Muscle of arm (tissue), 12 donors: ENCODE measurements around the gene AMOTL1. TPM values are rescaled to one million over a fixed set of nuclear protein-coding genes. Genes with fewer than 3 reads are reported as not detected.
"Not testable (repeated sequence)": the region's sequence is repeated elsewhere in the genome, so short reads cannot be mapped to it uniquely, and the experiment has no call there.

Source experiments
- DNase-seq: peaks from one replicate; pipeline ENCODE4 v3.0.0-alpha.2; 2013
- polyA plus RNA-seq, 12 donors: library from polyadenylated mRNA; unstranded; fragments of 120-200 nt; gene quantifications; one replicate each; pipeline ENCODE4 v1.2.1, GENCODE V29; 2013; ENCODE audit not compliant: insufficient read length in 12 of 12

The AMOTL1 gene
- polyA plus RNA-seq, 12 donors, result 36.9 to 73.0 (median 56.7) TPM; not detected in 1

DNA sequence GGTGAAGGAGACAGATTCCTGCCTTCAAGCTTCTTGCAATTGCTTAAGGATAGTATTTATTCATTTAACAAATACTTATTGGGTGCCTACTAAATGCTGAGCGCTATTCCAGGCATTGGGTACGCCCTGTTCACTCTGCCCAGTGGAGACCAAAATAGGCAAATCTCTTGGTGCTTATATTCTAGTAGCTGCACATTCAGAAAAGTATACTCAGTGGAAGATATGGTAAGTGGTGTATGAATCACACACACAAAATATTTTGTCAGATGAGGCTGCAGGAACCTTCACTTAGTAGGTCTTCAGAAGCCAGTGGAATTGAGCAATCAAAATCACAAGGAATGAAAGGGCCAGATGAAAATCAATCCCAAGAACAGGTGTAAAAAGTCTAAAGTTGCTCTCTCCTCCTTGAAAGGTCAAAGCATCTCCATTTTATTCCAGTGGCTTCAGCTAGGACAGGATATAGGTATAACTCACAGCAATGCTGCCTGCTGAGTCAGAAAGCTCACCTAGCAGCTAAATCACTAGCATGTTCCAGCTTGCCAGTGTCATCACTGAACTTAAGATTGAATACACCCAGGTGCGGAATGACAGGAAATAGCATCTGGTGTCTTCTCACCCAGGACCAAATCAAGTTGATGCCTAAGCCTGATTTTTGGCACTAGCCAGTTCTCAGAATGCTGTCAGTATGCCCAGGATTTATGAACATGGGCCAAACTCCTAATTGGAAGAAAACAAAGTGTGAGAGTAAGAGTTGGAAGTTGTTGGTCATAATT, 83.9 kb downstream of the AMOTL1 start:
- DNase-seq, result no peak

DNA sequence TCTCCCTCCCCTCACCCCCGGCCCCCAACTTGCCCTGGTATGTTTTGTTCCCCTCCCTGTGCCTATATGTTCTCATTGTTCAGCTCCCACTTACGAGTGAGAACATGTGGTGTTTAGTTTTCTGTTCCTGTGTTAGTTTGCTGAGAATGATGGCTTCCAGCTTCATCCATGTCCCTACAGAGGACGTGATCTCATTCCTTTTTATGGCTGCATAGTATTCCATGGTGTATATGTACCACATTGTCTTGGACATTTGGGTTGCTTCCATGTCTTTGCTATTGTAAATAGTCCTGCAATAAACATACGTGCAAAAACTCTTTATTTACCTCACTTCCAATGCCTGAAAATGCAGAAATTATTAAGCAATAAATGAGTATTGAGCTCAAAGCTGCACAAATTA, 85.1 kb downstream of the AMOTL1 start:
- not testable (repeated sequence) for DNase-seq

DNA sequence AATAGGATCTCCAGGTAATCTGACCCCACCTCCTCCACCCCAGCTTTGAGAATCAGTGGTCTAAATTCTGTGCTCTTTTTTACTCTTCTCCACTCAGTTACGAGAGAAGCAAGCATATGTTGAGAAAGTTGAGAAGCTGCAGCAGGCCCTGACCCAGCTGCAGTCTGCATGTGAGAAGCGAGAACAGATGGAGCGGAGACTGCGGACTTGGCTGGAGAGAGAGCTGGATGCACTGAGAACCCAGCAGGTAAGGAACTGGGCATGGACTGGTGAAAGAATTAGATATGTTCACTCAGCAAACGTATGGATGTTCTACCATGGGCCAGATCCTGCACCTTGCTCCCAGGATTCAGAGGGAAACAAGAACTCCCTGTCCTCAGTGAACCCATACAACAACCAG, 85.7 kb downstream of the AMOTL1 start:
- no peak for DNase-seq

DNA sequence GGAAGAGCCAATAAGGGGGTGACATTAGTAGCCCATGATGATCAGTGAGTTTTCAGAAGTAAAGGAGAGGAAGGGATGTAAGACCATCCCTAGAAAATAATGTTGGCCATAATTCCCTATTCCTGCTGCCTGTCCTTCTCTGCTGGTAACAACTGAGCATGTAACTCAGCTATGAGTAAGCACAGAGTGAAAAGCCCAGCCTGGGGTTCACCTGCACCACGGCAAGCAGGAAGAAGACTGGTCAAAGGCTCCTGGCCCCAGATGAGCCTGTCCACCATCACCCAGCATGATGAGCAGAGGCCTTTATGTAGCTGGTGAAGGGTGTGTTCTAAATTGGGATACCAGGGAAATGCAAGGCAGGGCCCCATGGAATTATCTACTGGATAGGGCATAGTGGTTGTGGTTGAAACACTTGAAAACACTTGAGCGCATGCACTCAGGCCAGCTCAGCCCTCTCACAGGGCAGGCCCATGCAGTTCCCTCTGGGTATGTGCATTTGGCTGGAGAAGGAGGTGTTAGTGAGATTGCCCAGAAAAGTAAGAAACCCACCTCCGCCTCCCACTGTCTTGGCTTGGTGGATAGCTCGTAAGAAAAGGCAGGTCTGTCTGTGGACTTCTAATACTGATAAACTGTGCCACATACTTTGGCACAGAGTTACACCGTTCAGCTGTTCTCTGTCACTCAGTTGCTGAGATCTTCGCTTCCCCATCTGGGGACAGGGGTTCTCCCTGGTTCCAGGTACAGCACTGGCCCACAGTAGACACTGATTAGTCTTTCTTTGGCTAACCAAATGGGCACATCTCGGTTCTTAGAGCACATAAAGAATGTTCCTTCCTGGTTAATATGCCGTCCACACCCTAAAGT, 86.8 kb downstream of the AMOTL1 start:
- no peak for DNase-seq

DNA sequence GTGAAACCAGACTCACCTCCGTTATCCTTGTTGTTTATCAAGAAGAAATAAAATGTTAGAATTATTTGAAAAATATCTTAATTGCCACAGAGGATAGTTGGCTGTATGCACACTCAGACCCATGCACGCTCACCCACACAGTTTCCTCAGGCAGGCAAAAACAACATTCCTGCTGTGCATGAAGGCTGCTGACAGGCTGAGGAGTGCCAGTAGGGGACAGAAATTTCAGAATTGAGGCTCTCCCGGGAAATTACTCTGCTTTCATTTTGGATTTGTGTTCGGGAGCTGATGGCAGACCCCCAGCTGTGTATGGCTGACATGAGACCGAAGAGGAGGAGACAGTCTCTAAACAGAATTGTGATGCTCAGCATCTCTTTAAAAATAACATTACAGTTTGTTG, 87.5 kb downstream of the AMOTL1 start:
- DNase-seq, result no peak

DNA sequence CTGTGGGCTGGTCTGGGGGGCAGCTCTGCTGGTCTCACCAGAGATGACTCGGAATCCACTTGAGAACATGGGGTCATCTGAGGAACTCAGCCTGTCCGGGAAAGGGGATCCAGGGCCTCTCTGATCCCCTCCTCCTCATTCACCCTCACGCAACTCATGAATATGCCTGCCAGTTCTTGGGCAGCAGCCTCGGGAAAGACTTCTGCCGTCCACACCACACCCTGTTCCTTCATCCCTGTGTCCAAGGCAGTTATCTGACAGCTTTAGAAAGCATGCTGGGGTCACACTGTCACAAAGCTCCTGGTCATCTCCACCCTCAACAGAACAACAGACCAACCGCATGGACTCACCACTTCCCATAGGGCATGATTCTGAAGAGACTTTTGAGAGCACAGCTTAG, 88.3 kb downstream of the AMOTL1 start:
- DNase-seq, result no peak

DNA sequence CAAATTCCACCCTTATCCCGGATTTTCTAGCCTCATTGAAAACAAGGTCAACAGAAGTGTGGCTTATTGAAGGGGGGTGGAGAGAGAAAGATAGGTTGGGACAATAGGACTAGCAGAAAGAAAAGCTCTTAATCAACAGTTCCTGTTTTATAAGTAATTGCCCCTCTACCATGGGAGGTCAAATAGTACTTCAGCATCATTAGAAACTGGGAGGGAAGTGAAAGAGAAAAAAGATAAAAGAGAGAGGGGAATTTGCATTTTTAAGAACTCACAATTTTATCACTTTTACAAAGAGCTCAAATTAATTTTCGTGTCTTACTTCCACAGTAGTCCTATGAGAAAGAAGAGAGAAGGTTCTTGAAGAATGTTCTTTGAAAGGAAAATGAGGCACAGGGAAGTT, 89.2 kb downstream of the AMOTL1 start:
- no peak for DNase-seq

DNA sequence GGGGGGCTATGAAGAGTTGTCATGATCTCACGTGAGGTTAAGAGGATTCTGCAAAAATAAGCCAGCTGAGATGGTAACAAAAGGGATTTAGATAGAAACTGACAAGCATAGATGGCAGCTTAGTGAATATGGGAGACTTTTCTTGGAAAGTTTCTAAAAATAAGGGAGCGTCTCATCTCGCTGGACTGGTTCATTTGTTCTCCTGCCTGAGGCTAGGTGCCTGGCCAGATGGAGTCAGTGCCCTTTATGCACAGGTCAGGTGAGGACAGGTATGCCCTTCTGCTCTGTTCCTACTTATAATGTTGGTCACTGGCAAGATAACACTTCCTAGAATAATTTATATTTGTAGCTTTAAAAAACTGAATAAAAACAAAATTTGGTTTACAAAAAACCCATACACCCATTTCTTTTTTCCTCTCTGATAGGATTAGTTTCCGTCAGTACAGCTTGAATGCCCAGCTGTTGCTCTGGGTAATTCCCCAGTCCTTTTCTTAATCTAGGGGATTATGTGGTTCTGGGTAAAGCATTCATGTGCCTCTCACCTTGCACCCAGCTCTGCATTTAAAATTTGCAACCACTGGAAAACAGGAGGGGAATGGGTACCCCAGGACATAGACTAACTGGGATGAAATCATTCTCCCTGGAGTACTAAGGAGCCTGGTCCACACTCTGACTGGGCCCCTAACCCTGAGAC, 90.0 kb downstream of the AMOTL1 start:
- no peak for DNase-seq

DNA sequence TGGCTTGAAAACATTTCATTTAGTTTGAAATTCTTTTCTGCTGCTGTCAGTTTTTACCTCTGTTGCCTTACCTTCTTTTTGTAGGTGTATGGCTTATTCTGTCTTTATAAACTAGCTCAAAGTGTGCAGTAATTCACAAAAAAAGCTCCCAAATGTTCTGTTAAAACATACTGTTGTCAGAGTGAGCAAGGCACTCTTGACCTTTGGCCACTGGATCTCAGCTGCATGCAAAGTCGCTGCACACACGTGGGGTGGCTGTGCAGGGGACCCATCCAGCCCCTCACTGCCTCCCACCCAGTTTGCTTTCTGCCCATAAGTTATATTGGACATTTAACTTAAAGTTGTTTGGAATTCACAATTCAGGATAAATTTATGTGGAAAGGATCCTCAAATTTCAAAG, 92.2 kb downstream of the AMOTL1 start:
- no peak for DNase-seq

DNA sequence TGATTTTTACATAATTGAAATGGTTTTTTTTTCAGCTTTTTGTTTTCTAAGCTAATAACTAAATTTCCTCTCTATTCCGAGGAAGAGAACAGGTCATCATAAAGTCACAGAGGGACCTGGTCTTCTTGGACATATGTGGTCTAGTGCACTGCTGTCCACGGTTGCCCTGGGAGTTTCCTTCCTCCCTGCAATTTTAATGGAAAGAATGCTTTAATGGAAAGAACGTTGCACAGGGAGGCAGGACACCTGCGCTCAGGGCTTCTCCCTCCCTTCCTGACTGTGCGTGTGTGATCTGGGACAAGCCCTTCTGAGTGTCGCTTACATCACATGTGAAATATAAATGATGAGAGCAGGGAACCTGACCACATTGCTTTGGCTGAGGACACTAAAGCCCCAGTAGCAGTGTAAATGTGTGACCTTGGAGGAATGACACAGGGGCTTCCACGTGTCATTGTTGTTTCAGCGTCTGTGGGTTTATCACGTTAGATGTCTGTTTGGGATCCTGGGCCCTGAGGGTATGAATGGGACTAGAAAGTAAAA, 93.2 kb downstream of the AMOTL1 start:
- DNase-seq, result no peak

DNA sequence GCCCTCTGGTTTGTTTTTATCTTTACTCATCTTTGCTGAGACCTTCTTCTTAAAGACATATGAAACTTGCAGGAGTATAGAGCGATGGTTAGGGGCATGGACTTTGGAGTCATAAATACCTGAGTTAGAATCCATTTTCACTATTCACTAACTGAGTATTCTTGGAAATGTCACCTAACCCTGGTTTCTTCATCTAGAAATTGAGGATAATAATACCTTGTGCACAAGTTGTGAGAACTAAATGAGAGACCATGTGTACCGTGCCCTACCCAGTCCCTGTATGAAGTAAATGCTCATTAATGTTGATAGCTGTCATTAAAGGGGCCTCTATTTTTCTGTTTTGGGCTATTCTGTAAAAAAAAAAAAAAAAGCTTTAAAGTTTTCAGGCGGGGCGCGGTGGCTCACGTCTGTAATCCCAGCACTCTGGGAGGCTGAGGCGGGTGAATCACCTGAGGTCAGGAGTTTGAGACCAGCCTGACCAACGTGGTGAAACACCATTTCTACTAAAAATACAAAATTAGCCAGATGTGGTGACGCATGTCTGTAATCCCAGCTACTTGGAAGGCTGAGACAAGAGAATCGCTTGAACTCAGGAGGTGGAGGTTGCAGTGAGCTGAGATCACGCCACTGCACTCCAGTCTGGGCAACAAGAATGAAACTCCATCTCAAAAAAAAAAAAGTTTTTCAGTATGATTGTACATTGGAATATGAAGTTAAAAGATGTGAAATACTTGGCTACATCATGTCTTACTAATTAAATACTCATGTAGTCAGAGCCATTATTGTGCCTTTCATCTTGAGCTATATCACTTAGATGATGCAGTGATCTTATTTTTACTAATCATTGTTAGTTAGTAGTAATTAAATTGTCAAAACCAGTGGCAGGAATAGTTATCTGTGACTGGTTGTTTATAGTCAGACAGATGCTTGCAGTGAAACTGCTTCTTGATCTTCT, 95.0 kb downstream of the AMOTL1 start:
- no peak for DNase-seq

DNA sequence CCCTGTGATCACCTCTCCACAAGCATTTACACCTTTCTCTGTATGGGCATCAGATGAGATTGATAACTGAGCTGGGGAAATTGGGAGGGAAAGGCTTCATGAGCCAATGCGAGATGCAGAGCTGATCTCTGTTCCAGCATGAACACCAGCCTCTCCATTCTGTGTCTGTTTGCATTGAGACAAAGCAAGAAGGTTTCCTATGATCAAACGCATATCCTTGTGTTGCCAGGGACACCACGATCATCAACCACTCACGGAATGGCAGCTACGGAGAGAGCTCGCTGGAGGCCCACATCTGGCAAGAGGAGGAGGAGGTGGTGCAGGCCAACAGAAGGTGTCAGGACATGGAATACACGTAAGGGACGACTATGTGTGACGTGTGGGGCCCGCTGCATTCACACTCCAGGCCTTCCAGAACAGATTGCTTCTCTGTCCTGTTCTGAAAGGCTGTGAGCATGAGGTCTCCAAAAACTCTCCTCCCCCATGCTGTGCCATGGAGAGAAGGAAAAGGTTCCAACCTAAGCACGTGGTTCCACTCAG, 96.4 kb downstream of the AMOTL1 start:
- no peak for DNase-seq

DNA sequence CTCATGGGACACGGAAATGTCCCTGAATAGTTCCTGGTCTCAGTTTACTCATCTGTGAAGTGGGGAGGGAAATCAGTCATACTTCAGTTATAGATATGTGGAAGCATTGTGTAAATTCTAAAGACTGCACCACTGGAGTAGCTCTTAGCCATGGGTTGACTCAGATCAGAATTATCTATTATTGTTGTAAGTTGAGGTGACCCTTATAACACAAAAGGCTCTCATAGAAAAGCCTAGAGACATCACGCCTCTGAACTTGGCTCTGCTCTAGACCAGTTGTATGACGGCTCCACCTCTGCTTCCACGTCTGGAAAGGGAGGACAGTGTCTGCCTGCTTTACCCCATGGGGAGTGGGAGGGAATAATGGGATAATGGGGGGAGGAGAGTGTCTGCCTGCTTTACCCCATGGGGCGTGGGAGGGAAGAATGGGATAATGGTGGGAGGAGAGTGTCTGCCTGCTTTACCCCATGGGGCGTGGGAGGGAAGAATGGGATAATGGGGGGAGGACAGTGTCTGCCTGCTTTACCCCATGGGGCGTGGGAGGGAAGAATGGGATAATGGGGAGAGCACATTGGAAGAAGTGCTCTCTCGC, 98.2 kb downstream of the AMOTL1 start:
- DNase-seq, result no peak

DNA sequence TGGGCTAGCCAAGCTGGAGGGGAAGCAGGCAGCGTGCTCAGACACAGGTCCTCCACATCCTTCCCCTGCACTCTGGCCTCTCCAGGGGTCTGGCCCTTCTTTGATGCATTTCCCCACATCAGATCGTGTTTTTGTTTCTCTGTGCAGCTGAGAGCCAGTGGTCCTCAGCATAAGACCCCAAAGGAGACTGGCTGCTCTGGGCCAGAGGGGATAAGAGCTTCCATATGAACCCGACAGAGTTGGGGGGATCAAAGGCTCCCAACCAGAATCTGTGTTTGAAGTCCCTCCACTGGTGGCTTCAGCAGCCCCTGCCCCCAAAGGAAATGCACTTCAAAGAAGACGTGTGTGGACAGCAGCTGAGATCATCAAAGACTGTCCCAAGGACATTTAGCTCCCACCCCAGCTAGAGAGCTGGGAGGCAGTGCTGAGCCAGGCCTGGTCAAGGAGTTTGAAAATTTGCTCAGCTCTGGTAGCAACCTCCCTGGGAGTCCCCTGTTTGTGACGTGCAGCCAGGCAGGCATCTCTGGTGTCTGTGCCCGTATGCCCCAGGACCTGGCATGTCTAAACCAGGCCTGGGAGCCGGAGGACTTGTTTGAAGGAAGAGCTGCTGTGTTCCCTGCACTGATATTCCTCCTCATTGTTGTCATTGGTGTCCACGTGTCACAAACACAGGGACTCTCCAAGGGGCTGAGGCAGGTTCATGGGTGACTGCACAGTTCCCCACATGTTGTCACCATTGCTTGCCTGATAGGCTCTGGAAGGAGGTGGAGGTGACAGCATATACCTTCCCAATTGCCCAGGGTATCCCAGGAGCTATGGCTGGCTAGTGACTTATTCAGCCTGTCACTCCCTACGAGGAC, 99.0 kb downstream of the AMOTL1 start:
- DNase-seq, result no peak

DNA sequence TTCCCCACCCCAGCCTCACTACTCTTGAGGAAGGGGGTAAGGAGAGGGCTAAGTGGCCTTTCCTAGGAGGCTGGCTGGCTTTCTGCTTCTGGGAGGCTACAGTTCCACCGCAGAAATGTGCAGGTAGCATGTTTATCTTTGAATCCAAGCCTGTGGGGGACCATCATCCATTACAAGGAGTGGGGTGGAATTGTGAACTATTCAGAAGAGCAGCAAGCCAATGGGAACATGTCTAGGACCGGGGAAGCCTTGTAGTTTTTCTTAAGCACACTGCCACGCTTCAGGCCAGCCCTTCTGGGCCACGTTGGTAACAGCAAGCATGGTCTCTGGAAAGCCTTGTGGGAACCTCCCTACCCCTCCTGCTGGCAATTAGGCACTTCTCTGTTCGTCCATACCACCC, 100.3 kb downstream of the AMOTL1 start:
- DNase-seq, result no peak

DNA sequence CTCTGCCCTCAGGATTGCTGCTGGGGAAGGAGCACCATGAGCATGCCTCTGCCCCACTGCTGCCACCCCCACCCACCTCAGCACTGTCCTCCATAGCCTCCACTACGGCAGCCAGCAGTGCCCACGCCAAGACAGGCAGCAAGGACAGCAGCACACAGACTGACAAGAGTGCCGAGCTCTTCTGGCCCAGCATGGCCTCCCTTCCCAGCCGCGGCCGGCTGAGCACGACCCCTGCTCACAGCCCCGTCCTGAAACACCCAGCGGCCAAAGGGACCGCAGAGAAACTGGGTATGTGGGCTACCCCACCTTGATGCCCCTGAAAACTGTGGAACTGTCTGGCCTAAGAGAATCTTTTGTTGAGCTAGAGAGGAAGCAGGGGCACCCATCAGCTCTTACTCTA, 101.0 kb downstream of the AMOTL1 start:
- DNase-seq, result no peak

DNA sequence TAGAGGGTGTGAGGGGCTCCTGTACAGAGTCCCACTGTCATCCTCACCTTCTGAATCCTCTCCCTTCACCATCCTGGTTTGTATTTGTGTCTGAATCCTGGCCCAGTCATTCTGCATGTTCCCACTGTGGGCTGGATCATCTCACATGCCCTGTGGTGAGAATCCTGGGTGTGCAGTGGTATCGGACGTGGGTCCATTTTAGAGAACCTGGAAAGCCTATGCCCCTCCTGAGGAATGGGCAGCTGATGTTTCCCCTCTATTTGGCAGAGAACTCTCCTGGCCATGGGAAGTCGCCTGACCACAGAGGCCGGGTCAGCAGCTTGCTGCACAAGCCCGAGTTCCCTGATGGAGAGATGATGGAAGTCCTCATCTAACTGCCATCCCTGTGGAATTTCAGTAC, 102.3 kb downstream of the AMOTL1 start:
- DNase-seq, result no peak

DNA sequence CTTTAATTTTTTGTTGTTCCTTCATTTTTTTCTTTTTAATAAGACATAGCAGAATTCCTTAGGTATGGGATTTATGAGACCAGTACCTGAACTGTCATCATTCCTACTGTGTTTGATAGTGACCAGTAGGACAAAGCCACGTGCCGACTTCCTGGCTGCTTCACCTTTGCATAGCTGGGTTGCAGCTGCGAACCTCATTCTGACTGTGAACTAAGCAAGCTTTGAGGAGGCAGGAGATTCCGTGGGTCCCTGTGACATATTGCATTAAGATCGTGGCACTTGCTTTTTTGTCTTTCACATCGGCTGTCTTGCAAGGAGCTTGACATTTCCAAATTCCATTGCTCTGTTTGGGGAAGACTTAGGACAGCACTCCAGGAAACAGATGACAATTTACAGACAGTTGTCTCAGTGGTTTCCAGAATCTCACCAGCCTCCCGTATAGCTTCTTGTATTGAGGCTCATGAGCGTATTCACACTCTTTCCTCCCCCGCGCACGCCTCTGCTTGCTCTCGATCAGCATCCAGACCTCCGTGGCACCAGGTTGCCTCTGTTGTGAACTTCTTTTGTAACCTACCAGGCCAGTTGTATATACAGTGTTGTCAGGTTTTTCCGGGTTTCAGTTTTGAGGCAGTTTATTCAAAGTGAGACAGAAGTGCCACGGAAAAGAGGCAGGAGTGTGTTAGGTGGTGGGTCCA, 103.5 kb downstream of the AMOTL1 start:
- DNase-seq, result no peak
